K562 (cell line): Measurements from ENCODE around the gene FYB1. TPM values are rescaled to one million over a fixed set of nuclear protein-coding genes. Genes with fewer than 3 reads are reported as not detected.
A peak's percentile ranks its signal among the peaks of the same experiment; 100 is the strongest.

Source experiments
- AFF4 ChIP-seq: sonication (generic); formaldehyde crosslinking; IDR thresholded peaks from 2 replicates; pipeline ENCODE4 v1.8.0; 2023; ENCODE audit warnings: mild to moderate bottlenecking, missing genetic modification reagents
- CBX8 ChIP-seq: fragments of 200-600 bp; sonication (generic); IDR thresholded peaks from 2 replicates; pipeline ENCODE4 v1.6.1; 2012; ENCODE audit warnings: borderline replicate concordance, mixed run types, low read depth, mild to moderate bottlenecking, moderate library complexity, mixed read lengths, low read length, control low read depth, inconsistent platforms; ENCODE audit not compliant: poor library complexity, severe bottlenecking; ENCODE audit errors: extremely low read depth
- CREB3 ChIP-seq: fragments of 450-650 bp; conservative IDR thresholded peaks from 2 replicates; pipeline ENCODE4 v1.6.1; 2016; ENCODE audit warnings: missing genetic modification characterization, low read depth, mild to moderate bottlenecking, missing compliant biosample characterization, moderate library complexity
- DDX20 ChIP-seq: fragments of 450-650 bp; IDR thresholded peaks from 2 replicates; pipeline ENCODE4 v1.6.1; 2016; ENCODE audit warnings: missing genetic modification characterization, low read depth, mild to moderate bottlenecking, missing compliant biosample characterization, moderate library complexity
- E4F1 ChIP-seq: fragments of 250-450 bp; sonication (Bioruptor Pico); IDR thresholded peaks from 2 replicates; pipeline ENCODE4 v1.5.0; 2021; ENCODE audit warnings: mild to moderate bottlenecking, borderline replicate concordance
- MCM3 ChIP-seq: fragments of 450-650 bp; IDR thresholded peaks from 2 replicates; pipeline ENCODE4 v1.6.1; 2016
- NR4A1 ChIP-seq, 2 experiments: fragments of 250-450 bp in 1 of 2; fragments of 450-650 bp in 1 of 2; sonication (Bioruptor Pico) in 1 of 2; IDR thresholded peaks; 2 replicates each; pipeline versions ENCODE4 v1.4.0 to v1.6.1; 2016 to 2020; ENCODE audit warnings: mild to moderate bottlenecking in 2 of 2, missing compliant biosample characterization in 1 of 2, missing genetic modification characterization in 1 of 2, moderate library complexity in 1 of 2
- RREB1 ChIP-seq: fragments of 250-450 bp; sonication (Bioruptor Pico); IDR thresholded peaks from 2 replicates; pipeline ENCODE4 v1.4.0; 2020
- SMC3 ChIP-seq: conservative IDR thresholded peaks from 2 replicates; pipeline ENCODE4 v1.6.1; 2011; ENCODE audit warnings: low read depth, low read length, improper control_type of control experiment; ENCODE audit not compliant: insufficient read depth
- SNRNP70 ChIP-seq: fragments of 200-400 bp; formaldehyde crosslinking; optimal IDR thresholded peaks from 2 replicates; pipeline ENCODE3; 2017; ENCODE audit warnings: low read depth, low read length
- SPI1 ChIP-seq: IDR thresholded peaks from 2 replicates; pipeline ENCODE4 v1.6.1; 2011; ENCODE audit warnings: low read depth, low read length, control low read depth, borderline replicate concordance
- SRSF9 ChIP-seq: fragments of 200-400 bp; formaldehyde crosslinking; IDR thresholded peaks from 2 replicates; pipeline ENCODE4 v1.6.1; 2017; ENCODE audit warnings: low read depth, low read length, borderline replicate concordance
- ZNF431 ChIP-seq: sonication (generic); formaldehyde crosslinking; IDR thresholded peaks from 2 replicates; pipeline ENCODE4 v1.8.0; 2022; ENCODE audit warnings: mild to moderate bottlenecking, missing genetic modification reagents
- ZNF707 ChIP-seq: fragments of 250-450 bp; sonication (Bioruptor Pico); conservative IDR thresholded peaks from 2 replicates; pipeline ENCODE4 v1.8.0; 2022; ENCODE audit warnings: inconsistent platforms, mild to moderate bottlenecking, moderate library complexity
- polyA plus RNA-seq, 8 experiments: library from polyadenylated mRNA; depleted of rRNA in 4 of 8; stranded (reverse) in 5 of 8; unstranded in 3 of 8; fragments of >200 nt; fragmentation: Nextera tagmentation in 2 of 8; fragmentation: Illumina TruSeq in 1 of 8; extraction: Ambion mirVana in 2 of 8; extraction: Trizol in 1 of 8; gene quantifications; 2 replicates each; pipeline versions ENCODE4 v1.2.1 to v1.2.3, GENCODE V29; 2011 to 2014; ENCODE audit warnings: inconsistent platforms in 1 of 8, missing spikeins in 1 of 8
- total RNA-seq, 7 experiments: library from RNA; depleted of rRNA in 6 of 7; stranded (reverse); fragments of >200 nt in 6 of 7; fragmentation: Illumina TruSeq in 2 of 7; extraction: Trizol in 2 of 7; gene quantifications; 2 replicates each; pipeline versions ENCODE4 v1.2.1 to v1.2.3, GENCODE V29; 2011 to 2021; ENCODE audit warnings: low replicate concordance in 1 of 7

The FYB1 gene
- total and polyA plus RNA-seq, 9 of the 15 experiments (the other 6 are each of a cell fraction or from before 2014, with no cell fraction given): 4.7 to 31.5 (median 9.7) TPM

GRCh38 chr5:39149966-39150365 lies 69.4 kb downstream of the FYB1 start (continued):
- TF ChIP-seq MCM3 (no peak), AFF4 (CRISPR knock-in tag) (no peak), DDX20 (peak; percentile 94), NR4A1 (CRISPR knock-in tag; IDR thresholded peaks at IDR 0.05) (peak; percentile 96; the same call in 1 of the 2 replicates), NR4A1 (tag; IDR thresholded peaks at IDR 0.05) (peak; percentile 98), E4F1 (CRISPR knock-in tag) (no peak), ZNF431 (CRISPR knock-in tag) (no peak), CBX8 (no peak), SNRNP70 (no peak), RREB1 (CRISPR knock-in tag) (peak; percentile 91; the same call in 1 of the 2 replicates), SPI1 (no peak), SMC3 (no peak), CREB3 (tag) (peak; percentile 97), ZNF707 (no peak; the same call in 1 of the 2 replicates), SRSF9 (no peak)
